ENCODE data around the gene ZSWIM8.

The ZSWIM8 gene

DNA sequence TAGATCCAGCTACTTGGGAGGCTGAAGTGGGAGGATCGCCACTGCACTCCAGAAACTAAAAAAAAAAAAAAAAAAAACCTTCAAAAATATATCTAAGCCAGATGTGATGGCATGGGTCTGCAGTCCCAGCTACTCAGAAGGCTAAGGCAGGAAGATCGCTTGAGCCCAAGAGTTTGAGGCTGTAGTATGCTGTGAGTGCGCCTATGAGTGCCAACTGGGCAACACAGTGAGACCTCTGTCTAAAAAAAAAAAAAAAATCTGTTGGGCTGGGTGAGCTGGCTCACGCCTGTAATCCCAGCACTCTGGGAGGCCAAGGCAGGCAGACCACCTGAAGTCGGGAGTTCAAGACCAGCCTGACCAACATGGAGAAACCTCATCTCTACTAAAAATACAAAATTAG, 6.4 kb upstream of the ZSWIM8 start:
- DNase-seq (ENCODE audit: low spot score), result no peak
- TF ChIP-seq, protein P1, sequence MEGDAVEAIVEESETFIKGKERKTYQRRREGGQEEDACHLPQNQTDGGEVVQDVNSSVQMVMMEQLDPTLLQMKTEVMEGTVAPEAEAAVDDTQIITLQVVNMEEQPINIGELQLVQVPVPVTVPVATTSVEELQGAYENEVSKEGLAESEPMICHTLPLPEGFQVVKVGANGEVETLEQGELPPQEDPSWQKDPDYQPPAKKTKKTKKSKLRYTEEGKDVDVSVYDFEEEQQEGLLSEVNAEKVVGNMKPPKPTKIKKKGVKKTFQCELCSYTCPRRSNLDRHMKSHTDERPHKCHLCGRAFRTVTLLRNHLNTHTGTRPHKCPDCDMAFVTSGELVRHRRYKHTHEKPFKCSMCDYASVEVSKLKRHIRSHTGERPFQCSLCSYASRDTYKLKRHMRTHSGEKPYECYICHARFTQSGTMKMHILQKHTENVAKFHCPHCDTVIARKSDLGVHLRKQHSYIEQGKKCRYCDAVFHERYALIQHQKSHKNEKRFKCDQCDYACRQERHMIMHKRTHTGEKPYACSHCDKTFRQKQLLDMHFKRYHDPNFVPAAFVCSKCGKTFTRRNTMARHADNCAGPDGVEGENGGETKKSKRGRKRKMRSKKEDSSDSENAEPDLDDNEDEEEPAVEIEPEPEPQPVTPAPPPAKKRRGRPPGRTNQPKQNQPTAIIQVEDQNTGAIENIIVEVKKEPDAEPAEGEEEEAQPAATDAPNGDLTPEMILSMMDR (IDR thresholded peaks at IDR 0.05; ENCODE audit: extremely low read depth, missing control alignments), result no peak

DNA sequence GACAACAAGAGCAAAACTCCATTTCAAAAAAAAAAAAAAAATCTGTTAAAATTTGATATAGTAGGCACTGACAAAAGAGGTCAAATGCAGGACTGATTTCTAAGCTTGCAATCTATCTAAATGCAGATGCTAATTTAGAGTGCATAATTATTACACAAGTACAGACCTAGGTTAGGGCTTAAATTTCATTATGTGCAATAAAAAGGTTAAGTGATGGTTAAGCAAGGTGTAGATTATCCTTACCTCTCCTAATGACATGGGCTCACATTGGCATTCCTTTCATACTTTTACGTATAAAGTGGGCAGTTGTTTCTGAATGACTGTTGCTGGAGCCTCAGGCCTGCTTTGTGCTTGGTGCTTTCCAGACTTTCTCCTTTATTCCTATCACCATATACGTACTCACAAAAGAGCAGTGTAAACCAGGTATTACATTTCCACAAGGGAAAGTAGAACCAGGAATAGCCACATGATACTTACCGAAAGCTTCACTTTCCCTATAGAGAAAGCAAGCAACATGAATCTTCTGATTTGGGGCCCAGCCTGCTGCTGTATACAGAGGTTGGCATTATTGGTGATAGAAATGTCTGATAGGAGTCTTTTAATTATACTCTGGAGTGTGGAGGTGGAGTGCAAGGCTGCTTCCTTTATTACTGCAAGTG, 5.7 kb upstream of the ZSWIM8 start:
- no peak for DNase-seq (ENCODE audit: low spot score)
- TF ChIP-seq, protein P1 (IDR thresholded peaks at IDR 0.05; ENCODE audit: extremely low read depth, missing control alignments), result no peak

DNA sequence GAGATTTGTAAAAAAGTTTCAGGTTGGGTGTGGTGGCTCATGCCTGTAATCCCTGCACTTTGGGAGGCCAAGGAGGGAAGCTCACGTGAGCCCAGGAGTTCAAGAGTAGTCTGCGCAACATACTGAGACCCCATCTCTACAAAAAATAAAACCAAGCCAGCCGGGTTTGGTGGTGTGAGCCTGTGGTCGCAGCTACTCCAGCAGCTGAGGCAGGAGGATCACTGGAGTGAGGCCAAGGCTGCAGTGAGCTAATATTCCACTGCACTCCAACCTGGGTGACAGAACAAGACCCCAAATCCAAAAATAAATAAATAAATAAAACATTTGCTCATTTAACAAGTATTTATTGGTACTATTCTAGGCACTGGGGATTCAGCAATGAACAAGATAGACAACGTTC, 5.1 kb upstream of the ZSWIM8 start:
- TF ChIP-seq, protein P1 (IDR thresholded peaks at IDR 0.05; ENCODE audit: extremely low read depth, missing control alignments), result no peak
- no peak for DNase-seq (ENCODE audit: low spot score)

DNA sequence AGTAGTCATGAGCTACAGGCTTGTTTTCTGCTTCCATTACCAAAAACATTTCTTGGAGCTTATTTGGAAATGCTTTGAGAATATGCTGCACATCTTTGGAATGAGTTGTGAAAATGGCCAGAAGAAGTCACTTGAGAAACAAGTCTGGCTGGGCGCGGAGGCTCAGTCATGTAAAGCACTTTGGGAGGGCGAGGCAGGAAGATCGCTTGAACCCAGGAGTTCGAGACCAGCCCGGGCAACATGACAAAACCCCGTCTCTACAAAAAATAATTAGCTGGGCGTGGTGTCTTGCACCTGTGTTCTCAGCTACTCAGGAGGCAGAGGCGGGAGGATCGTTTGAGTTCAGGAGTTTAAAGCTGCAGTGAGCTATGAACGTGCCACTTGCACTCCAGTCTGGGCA, 4.4 kb upstream of the ZSWIM8 start:
- no peak for DNase-seq (ENCODE audit: low spot score)
- TF ChIP-seq, protein P1 (IDR thresholded peaks at IDR 0.05; ENCODE audit: extremely low read depth, missing control alignments), result no peak

DNA sequence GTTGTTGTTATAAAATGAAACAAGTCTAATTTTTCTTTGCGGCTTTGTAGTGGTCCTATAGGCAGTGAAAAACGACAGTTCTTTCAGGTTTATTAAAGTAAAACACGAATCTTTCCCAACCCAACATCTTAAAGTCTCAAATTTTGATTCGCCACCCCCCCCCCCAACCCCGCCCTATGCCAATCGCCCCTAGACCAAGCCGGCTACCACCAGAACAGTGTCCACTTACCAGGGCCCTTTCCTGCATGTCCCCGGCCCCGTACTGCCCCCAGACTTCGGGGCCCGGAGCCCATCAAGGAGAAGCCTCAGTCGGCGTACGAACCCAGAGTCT, 3.9 kb upstream of the ZSWIM8 start:
- no peak for DNase-seq (ENCODE audit: low spot score)
- TF ChIP-seq, protein P1 (IDR thresholded peaks at IDR 0.05; ENCODE audit: extremely low read depth, missing control alignments), result no peak

DNA sequence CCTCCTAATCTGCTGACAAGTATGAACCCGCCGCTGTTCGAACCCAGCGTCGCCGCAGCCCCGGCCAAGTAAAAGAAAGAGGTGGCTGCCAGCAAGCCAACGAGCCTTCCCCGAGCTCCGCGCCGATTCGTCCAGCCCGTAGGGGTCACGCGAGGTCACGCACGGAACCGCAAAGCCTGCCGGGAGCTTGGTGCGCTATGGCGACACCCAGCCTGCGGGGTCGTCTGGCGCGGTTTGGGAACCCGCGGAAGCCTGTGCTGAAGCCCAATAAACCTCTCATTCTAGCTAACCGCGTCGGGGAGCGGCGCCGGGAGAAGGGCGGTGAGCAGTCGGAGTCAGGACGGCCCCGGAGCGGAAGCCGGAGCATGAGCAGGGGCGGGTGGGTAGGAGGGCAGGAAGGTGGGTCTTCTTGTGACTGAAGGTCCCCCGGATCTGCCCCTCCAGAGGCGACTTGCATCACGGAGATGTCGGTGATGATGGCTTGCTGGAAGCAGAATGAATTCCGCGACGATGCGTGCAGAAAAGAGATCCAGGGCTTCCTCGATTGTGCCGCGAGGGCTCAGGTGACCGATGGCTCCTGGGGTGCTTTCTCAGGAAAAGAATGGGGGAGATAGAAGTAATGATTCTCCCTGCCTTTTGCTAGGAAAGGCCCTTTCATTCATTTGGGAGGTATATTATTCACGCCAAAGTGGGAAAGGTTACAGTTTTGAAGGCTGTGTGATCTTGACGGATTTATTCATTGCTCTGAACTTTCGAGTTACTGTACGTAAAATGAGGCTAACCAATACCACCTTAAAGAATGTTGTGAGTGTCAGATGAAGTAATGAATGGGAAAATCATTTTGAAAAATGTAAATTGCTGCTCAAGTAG, 3.3 kb upstream of the ZSWIM8 start, which contains the start of gene CHCHD1:
Gene CHCHD1 (plus strand): TSS at position 170 of the 870 bp plus-strand sequence. CDS start 28 bp downstream, at position 198.
- peak; percentile 89 for DNase-seq (ENCODE audit: low spot score)
- TF ChIP-seq, protein P1 (IDR thresholded peaks at IDR 0.05; ENCODE audit: extremely low read depth, missing control alignments), result no peak

GRCh38 chr10:73782749-73783085, 2.7 kb upstream of the ZSWIM8 start:
- TF ChIP-seq, protein P1 (IDR thresholded peaks at IDR 0.05; ENCODE audit: extremely low read depth, missing control alignments), result no peak
- DNase-seq (ENCODE audit: low spot score), result no peak
